ENCODE measurements around the gene ERLEC1.
"Not testable (repeated sequence)": the region's sequence is repeated elsewhere in the genome, so short reads cannot be mapped to it uniquely, and the experiment has no call there.

ERLEC1 gene

GRCh38 chr2:53828331-53828730, 41.5 kb downstream of the ERLEC1 start:
- intact Hi-C loops (cut with DNase I): no loop called here
- no peak for DNase-seq

GRCh38 chr2:53829273-53829979, 42.6 kb downstream of the ERLEC1 start:
- intact Hi-C loops (cut with DNase I): no loop called here
- peak in 2 of 10 donors; percentile 14 to 85 for DNase-seq

GRCh38 chr2:53829980-53830290, 43.1 kb downstream of the ERLEC1 start:
- intact Hi-C loops (cut with DNase I); DNase-seq: not testable (repeated sequence)

- intact Hi-C loops (cut with DNase I): no loop called here
- no peak for DNase-seq
Measured at GRCh38 chr2:53840580-53840979, 53.7 kb downstream of the ERLEC1 start.

GRCh38 chr2:53841651-53842050, 54.8 kb downstream of the ERLEC1 start:
- DNase-seq; intact Hi-C loops (cut with DNase I): not testable (repeated sequence)

GRCh38 chr2:53842891-53843290, 56.0 kb downstream of the ERLEC1 start:
- intact Hi-C loops (cut with DNase I): no loop called here
- no peak for DNase-seq

GRCh38 chr2:53843595-53843994, 56.8 kb downstream of the ERLEC1 start:
- no peak for DNase-seq
- intact Hi-C loops (cut with DNase I): no loop called here

- intact Hi-C loops (cut with DNase I): no loop called here
Measured at GRCh38 chr2:53848062-53848461, 61.2 kb downstream of the ERLEC1 start.

GRCh38 chr2:53851052-53851757, 64.4 kb downstream of the ERLEC1 start:
- not testable (repeated sequence) for DNase-seq

More at GRCh38 chr2:53848062-53848461, 61.2 kb downstream of the ERLEC1 start:
- DNase-seq: no peak

GRCh38 chr2:53852532-53852931, 65.7 kb downstream of the ERLEC1 start:
- intact Hi-C loops (cut with DNase I): no loop called here
- DNase-seq: no peak

More at GRCh38 chr2:53851052-53851757, 64.4 kb downstream of the ERLEC1 start:
- intact Hi-C loops (cut with DNase I): not testable (repeated sequence)

GRCh38 chr2:53854678-53855077, 67.8 kb downstream of the ERLEC1 start:
- DNase-seq: no peak
- intact Hi-C loops (cut with DNase I): no loop called here

- intact Hi-C loops (cut with DNase I): no loop called here
Measured at GRCh38 chr2:53856272-53856671, 69.4 kb downstream of the ERLEC1 start.

GRCh38 chr2:53859206-53860181, 72.7 kb downstream of the ERLEC1 start, which contains the start of gene GPR75:
Gene GPR75 (minus strand): TSS chr2:53859967. CDS start chr2:53854756, 5,211 bp downstream.
- DNase-seq: peak; percentile 56 to 97 (median 78)

More at GRCh38 chr2:53856272-53856671, 69.4 kb downstream of the ERLEC1 start:
- DNase-seq: no peak

GRCh38 chr2:53861824-53862223, 75.0 kb downstream of the ERLEC1 start:
- intact Hi-C loops (cut with DNase I): no loop called here
- DNase-seq: no peak

More at GRCh38 chr2:53859206-53860181, 72.7 kb downstream of the ERLEC1 start, which contains the start of gene GPR75:
- intact Hi-C loops (cut with DNase I): no loop called here

GRCh38 chr2:53863538-53864227, 76.8 kb downstream of the ERLEC1 start:
- intact Hi-C loops (cut with DNase I): no loop called here
- no peak for DNase-seq

- intact Hi-C loops (cut with DNase I): no loop called here
- DNase-seq: no peak
Measured at GRCh38 chr2:53865264-53865663, 78.4 kb downstream of the ERLEC1 start.

- intact Hi-C loops (cut with DNase I): no loop called here
- no peak for DNase-seq
Measured at GRCh38 chr2:53865962-53866361, 79.1 kb downstream of the ERLEC1 start.

GRCh38 chr2:53867169-53867568, 80.3 kb downstream of the ERLEC1 start:
- no peak for DNase-seq
- intact Hi-C loops (cut with DNase I): no loop called here

- DNase-seq: no peak
- intact Hi-C loops (cut with DNase I): no loop called here
Measured at GRCh38 chr2:53867773-53868172, 80.9 kb downstream of the ERLEC1 start.

All from posterior cingulate gyrus (tissue), 11 donors.